ENCODE measurements around the gene CMSS1.
"Not testable (repeated sequence)": the region's sequence is repeated elsewhere in the genome, so short reads cannot be mapped to it uniquely, and the experiment has no call there.

CMSS1 gene

DNA sequence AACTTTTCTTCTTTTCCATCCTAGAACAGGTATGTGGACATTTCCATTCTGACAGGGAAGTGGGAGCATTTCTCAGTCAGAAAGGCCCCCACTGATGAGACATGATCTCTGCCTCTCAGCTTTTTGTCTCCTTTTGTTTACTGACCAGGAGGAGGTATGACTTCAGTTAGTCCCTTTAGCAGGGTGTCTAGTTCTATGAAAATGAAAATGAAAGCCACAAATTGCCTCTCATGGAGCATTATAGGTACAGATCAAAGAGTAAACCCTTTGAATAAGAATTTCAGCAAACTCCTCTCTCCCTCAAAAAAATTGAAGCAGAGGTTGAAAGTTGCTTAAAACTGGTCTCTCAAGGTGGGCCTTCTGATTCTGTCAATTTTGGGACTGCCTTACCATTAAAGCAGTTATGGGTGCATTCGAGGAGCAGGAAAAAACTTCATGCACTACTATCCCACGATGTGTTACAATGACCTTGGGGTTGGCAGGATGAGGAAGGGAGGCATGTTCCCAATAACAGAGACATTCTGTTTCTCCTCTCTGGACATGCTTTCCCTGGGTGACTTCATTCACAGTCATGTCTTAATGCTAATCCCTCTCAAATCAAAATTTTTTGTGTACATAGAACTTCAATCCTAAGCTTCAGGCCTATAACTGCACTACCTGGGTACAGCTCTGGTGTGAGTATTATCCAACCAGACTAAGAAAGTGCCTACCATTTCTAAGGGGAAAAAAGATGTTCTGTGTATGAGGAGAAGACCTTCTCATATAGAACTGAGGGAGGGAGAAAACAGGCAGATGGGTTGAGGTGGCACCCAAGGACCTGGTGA, 392.5 kb downstream of the CMSS1 start:
- no peak for DNase-seq

DNA sequence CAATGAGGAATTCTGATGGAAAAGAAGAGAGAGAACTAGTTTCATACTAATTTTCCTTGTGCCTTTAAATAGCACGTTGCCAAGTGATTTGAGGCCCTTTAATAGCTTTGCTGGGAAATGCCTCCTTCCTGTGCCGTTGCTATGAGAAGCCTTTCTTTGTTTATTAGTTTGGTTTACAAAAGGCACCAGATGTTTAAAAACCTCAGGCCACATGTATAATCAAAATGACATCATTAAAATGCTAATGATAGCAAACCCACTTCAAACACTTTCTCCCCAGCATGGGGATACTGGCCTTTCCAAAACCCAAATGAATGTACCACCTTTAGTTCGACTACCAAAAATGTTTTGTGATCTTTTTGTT, 393.1 kb downstream of the CMSS1 start:
- no peak for DNase-seq

DNA sequence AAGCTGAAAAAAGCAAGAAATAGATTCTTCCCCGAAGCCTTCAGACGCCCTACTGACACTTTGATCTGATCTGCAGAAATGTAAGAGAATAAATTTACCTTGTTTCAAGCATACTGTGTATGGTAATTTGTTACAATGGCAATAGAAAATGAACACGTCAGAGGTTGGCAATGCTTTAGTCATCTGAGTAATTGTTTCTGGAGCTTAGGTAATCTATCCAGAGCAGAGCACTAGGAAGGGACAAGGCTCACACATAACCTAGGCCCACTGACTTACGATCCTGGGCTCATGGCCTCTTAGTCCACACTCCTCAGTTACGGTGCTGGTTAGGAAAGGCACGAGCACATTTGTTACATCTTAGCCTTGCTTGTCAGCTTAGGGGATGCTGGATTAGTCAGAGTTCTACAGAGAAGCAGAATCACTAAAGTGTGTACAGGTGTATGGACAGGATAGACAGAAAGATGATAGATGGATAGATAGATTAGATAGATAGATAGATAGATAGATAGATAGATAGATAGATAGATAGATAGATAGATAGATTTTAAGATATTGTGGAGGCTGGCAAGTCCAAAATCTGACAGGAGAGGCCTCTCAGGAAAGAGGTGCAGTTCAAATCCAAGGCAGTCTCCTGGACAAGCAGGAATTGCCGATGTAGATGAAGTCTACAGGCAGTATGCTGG, 396.4 kb downstream of the CMSS1 start:
- DNase-seq: no peak

DNA sequence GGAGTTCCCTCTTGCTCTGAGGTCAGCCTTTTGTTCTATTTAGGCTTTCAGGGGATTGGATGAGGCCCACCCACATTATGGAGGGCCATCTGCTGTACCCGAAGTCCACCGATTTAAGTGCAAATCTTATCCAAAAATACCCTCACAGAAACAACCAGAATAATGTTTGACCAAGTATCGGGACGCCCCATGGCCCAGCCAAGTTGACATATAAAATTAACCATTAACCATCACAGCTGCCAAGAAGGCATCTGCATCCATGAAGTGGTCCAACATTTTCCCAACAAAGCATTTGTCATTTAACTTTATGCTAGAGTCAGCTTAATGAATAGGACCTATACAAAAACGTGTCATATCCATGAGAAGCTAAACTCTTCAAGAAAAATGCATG, 396.9 kb downstream of the CMSS1 start:
- no peak for DNase-seq

DNA sequence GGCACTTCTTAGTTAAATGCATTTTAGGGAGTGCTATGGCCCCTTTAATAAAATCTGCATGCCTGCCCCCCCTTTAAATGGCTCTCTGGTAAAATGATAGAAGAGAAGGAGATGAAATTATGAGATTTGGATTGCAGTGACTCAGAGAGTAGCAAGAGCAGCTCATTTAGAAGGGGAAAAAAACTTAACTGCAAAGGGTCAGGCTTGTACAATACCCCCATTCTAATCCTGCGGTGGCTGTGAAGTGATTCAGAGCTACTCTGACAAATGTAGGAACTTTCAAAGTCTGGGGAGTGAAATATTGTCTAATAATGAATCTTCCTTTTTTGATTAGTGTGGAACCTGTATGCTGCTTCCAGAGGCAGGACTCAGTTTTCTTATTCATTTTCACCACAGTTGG, 399.1 kb downstream of the CMSS1 start:
- no peak for DNase-seq

DNA sequence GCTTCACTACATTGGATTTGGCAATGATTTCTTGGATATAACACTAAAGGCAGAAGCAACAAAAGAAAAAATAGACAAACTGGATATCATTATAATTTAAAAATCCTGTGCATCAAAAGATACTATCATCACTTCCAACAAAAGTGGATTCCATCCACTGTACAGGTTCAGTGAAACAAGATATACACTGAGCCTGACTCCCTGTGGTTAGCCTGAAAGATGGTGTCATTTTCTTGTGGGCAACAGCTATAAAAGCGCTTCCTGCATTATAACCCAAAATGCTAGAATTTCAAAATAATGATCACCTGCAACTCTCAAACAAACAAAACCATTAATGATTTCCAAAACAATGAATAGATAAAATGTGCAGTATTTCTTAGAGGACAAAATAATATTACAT, 403.5 kb downstream of the CMSS1 start:
- no peak for DNase-seq

DNA sequence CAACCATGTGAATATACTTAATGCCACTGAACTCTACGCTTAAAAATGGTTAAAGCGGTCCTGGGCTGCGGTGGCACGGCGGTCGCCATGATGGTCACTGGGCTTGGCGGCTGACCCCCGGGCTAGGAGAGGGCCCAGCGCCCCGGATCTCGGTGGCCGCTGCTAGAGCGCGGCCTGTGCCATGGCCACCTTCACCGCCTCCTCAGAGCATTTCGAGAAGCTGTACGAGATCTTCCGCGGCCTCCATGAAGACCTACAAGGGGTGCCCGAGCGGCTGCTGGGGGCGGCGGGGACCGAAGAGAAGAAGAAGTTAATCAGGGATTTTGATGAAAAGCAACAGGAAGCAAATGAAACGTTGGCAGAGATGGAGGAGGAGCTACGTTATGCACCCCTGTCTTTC, 407.5 kb downstream of the CMSS1 start:
- DNase-seq: no peak

DNA sequence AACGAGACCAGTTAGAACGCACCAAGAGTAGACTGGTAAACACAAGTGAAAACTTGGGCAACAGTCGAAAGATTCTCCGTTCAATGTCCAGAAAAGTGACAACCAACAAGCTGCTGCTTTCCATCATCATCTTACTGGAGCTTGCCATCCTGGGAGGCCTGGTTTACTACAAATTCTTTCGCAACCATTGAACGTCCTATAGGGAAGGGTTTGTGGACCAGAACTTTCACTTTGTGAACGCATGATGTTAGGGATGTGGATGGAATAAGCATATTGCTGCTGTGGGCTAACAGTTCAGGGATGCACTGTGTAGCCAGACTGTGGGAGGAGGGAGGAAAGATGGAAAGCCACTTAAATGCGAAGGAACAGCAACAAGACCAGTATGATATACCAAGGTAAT, 408.2 kb downstream of the CMSS1 start:
- no peak for DNase-seq

DNA sequence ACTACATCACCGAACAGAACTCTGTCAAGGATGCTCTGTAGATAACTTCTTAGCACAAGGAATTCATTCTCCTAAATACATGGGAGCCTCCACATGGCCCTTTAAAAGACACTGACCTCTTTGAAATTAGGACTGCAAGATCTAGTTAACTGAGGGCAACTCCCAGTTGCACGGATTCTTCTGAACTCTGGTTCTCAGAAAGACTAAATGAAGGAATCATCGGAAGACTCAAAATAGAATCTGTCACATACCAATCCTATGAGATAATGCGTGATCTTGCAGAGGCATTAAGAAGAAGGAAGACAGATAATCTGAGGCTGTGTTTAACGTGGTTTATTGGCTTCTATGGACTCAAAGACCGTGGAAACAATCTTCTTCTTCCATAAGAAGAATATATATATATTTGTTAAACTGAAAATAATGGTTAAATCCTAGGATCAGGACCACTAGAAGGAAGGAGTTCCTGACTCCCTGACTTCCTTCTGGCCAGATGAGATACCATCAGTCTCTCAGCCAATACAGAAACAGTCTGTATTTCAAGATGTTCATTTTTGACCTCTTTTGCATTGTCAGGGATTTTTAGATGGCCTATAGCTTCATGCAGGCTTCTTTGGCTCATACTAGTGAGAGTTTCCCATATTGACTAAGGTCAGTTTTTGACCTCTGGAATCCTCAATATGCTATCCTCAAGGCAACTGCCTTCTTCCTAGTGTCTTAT, 409.2 kb downstream of the CMSS1 start:
- no peak for DNase-seq

DNA sequence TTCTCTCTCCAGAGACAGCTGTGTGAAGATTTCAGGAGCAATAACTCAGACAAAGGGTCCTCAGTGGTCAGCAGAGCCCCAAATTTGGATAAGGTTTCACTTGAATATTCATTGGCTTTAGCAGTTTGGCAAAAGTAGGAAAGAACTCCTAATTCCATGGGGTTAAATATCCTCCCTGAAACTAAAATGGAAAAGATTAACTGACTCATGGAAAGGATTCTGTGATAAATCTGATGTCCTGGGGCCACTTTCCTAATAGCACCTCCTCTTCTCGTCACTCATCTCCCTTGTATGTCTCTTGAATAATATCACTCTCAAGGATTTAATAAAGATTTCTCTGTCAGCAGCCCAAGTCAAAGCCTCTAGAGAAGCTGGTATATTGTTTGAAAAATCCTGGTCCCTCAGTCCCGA, 409.9 kb downstream of the CMSS1 start:
- DNase-seq: no peak

DNA sequence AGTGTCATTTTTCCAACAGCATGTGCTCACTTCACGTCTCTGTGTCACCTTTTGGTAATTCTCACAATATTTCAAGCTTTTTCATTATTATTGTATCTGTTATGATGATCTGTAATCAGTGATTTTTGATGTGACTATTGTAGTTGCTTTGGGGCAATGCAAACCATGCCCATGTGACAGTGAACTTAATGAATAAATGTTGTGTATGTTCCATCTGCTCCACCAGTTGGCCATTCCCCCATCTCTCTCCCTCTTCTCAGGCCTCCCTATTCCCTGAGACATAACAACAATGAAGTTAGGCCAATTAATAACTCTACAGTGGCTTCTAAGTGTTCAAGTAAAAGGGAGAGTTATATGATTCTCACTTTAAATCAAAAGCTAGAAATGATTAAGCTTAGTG, 410.6 kb downstream of the CMSS1 start:
- DNase-seq: no peak

DNA sequence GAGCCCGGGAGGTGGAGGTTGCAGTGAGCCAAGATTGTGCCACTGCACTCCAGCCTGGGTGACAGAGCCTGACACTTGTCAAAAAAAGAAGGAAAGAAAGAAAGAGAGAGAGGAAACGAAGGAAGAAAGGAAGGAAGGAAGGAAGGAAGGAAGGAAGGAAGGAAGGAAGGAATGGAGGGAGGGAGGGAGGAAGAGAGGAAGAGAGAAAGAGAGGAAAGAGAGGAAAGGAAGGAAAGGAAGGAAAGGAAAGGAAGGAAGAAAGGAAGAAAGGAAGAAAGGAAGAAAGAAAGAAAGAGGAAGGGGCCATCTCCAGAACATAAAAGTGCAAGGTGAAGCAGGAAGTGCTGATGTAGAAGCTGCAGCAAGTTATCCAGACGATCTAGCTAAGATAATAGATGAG, 411.5 kb downstream of the CMSS1 start:
- DNase-seq: not testable (repeated sequence)

DNA sequence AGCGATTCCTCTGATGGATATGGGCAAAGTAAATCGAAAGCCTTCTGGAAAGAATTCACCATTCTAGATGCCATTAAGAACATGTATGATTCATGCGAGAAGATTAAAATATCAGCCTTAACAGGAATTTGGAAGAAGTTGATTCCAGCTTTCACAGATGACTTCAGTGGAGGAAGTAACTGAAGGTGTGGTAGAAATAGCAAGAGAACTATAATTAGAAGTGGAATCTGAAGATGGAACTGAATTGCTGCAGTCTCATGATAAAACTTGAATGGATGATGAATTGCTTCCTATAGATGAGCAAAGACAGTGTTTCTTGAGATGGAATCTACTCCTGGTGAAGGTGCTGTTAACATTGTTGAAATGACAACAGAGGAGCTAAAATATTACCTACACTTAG, 413.0 kb downstream of the CMSS1 start:
- DNase-seq: no peak

Measured in activated T-cell treated with anti-CD3 and anti-CD28 coated beads, Interleukin-2, amount 50 U/mL, for 1 hour (primary cell).